OCI-LY7 (cell line): ENCODE results near the gene APPBP2. TPM values are rescaled to one million over a fixed set of nuclear protein-coding genes. Genes with fewer than 3 reads are reported as not detected.

Experiments
- BruUV-seq: library from RNA; stranded (reverse); fragments of 400-500 nt; replicated peaks from 2 replicates; lab custom pipeline; 2021; lab: Mats Ljungman, UMichigan
- CTCF ChIA-PET: fragments of 300-600 bp; sonication (Branson Sonifier 250); formaldehyde crosslinking; loops from one replicate; lab custom pipeline; 2022; ENCODE audit warnings: antibody characterized with exemption; ENCODE audit not compliant: unreplicated experiment; lab: Charles Lee
- POLR2A ChIA-PET: fragments of 300-600 bp; sonication (Branson Sonifier 250); formaldehyde crosslinking; loops from one replicate; lab custom pipeline; 2022; ENCODE audit warnings: antibody characterized with exemption; lab: Charles Lee
- DNase-seq: peaks from one replicate; pipeline ENCODE4 v3.0.0-alpha.2; 2015; ENCODE audit warnings: low spot score
- H2AFZ ChIP-seq: fragments of 200-600 bp; sonication (generic), shearing (Covaris generic); 2 replicates; pipeline ENCODE4 v1.6.1; 2014; ENCODE audit warnings: mild to moderate bottlenecking, antibody characterized with exemption, low read length, moderate library complexity
- H3K27ac ChIP-seq: fragments of 200-600 bp; sonication (generic); 2 replicates; pipeline ENCODE4 v1.5.1; 2014; ENCODE audit warnings: mixed run types, low read depth, mild to moderate bottlenecking, moderate library complexity, low read length, inconsistent platforms; ENCODE audit not compliant: poor library complexity, severe bottlenecking
- H3K36me3 ChIP-seq: fragments of 200-600 bp; sonication (generic); 2 replicates; pipeline ENCODE4 v1.6.1; 2014; ENCODE audit warnings: mild to moderate bottlenecking, antibody characterized with exemption, low read length, moderate library complexity, mixed read lengths; ENCODE audit not compliant: insufficient read depth
- H3K4me1 ChIP-seq: fragments of 200-600 bp; sonication (generic); 2 replicates; pipeline ENCODE4 v1.5.1; 2014; ENCODE audit warnings: mild to moderate bottlenecking, low read length; ENCODE audit not compliant: insufficient read depth, poor library complexity, severe bottlenecking
- H3K4me2 ChIP-seq: fragments of 200-600 bp; sonication (generic); 2 replicates; pipeline ENCODE4 v1.6.1; 2014; ENCODE audit warnings: mild to moderate bottlenecking, low read length
- H3K4me3 ChIP-seq: fragments of 200-600 bp; sonication (generic); 2 replicates; pipeline ENCODE4 v1.5.1; 2014; ENCODE audit warnings: mild to moderate bottlenecking, low read depth, low read length; ENCODE audit not compliant: poor library complexity, severe bottlenecking
- H3K79me2 ChIP-seq: fragments of 200-600 bp; sonication (generic); 2 replicates; pipeline ENCODE4 v1.6.1; 2016; ENCODE audit warnings: low read depth, mild to moderate bottlenecking, low read length, moderate library complexity, mixed read lengths; ENCODE audit not compliant: insufficient read depth
- H3K9me2 ChIP-seq: fragments of 200-600 bp; sonication (generic); 2 replicates; pipeline ENCODE4 v1.6.1; 2016; ENCODE audit warnings: mild to moderate bottlenecking, low read length, mixed read lengths; ENCODE audit not compliant: insufficient read depth
- H3K9me3 ChIP-seq: fragments of 200-600 bp; sonication (generic); 2 replicates; pipeline ENCODE4 v1.6.1; 2014; ENCODE audit warnings: mild to moderate bottlenecking, mixed run types, low read length, mixed read lengths
- H4K20me1 ChIP-seq: fragments of 200-600 bp; sonication (generic); 2 replicates; pipeline ENCODE4 v1.6.1; 2014; ENCODE audit warnings: mild to moderate bottlenecking, antibody characterized with exemption, low read length, moderate library complexity, mixed read lengths; ENCODE audit not compliant: insufficient read depth
- EZH2phosphoT487 ChIP-seq: fragments of 200-600 bp; sonication (generic); IDR thresholded peaks from 2 replicates; pipeline ENCODE4 v1.6.1; 2018; ENCODE audit warnings: low read depth, borderline replicate concordance, mild to moderate bottlenecking, mixed run types, antibody characterized with exemption, low read length, moderate library complexity, mixed read lengths
- intact Hi-C: fragments of 100-400 bp; cut with micrococcal nuclease; formaldehyde crosslinking; loops from one replicate; pipeline ENCODE4 v1.10.0; 2022; ENCODE audit not compliant: unreplicated experiment
- total RNA-seq, 2 experiments: library from RNA; depleted of rRNA in 1 of 2; stranded (reverse); fragments of >200 nt in 1 of 2; shearing (Covaris generic) in 1 of 2; gene quantifications; 2 replicates each; pipeline ENCODE4 v1.2.3, GENCODE V29; 2014 to 2022
- TF ChIP-seq, protein P1 (sequence below): fragments of 200-600 bp; sonication (generic); conservative IDR thresholded peaks from 2 replicates; pipeline ENCODE4 v1.5.1; 2014; ENCODE audit warnings: mild to moderate bottlenecking, antibody characterized with exemption, low read length, moderate library complexity, mixed read lengths

APPBP2 gene
- total RNA-seq, 2 experiments from 2014 or later = 11.8 to 28.1 TPM

DNA sequence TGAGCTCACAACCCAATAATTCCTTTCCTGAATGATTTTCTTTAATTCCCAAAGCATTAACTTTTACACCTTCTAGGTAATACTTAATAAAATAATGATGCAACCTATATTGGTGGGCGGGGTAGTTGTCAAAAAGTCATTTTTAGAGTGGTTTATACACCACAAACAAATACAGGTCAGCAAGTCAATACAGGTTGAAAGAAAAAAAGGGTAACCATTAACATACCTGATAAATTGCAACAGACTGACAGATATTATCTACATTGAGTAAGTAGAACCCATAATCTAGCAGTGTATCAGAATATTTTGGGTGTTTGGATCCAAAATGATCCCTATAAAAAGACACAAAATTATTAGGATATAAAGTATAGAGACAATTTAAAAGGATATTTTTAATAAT, 64.5 kb downstream of the APPBP2 start:
- ChIA-PET CTCF (no interaction called here), POLR2A (no interaction called here)
- Histone ChIP-seq H3K9me2 (no peaks in the 10 kb centered on the region), H3K27ac (no peak overlapping the region), H3K4me2 (no peak overlapping the region), H3K79me2 (no peaks in the 10 kb centered on the region), H4K20me1 (no peaks in the 10 kb centered on the region), H3K9me3 (no peaks in the 10 kb centered on the region), H3K4me3 (no peak overlapping the region), H3K4me1 (no peaks in the 10 kb centered on the region), H3K36me3 (peaks cover 85% of the 10 kb centered on the region), H2AFZ (no peak overlapping the region)
- BruUV-seq = no TSS peak
- TF ChIP-seq, protein P1, sequence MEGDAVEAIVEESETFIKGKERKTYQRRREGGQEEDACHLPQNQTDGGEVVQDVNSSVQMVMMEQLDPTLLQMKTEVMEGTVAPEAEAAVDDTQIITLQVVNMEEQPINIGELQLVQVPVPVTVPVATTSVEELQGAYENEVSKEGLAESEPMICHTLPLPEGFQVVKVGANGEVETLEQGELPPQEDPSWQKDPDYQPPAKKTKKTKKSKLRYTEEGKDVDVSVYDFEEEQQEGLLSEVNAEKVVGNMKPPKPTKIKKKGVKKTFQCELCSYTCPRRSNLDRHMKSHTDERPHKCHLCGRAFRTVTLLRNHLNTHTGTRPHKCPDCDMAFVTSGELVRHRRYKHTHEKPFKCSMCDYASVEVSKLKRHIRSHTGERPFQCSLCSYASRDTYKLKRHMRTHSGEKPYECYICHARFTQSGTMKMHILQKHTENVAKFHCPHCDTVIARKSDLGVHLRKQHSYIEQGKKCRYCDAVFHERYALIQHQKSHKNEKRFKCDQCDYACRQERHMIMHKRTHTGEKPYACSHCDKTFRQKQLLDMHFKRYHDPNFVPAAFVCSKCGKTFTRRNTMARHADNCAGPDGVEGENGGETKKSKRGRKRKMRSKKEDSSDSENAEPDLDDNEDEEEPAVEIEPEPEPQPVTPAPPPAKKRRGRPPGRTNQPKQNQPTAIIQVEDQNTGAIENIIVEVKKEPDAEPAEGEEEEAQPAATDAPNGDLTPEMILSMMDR = no peak
- TF ChIP-seq EZH2phosphoT487 = no peak
- no peak for DNase-seq
- intact Hi-C loops = no loop called here

DNA sequence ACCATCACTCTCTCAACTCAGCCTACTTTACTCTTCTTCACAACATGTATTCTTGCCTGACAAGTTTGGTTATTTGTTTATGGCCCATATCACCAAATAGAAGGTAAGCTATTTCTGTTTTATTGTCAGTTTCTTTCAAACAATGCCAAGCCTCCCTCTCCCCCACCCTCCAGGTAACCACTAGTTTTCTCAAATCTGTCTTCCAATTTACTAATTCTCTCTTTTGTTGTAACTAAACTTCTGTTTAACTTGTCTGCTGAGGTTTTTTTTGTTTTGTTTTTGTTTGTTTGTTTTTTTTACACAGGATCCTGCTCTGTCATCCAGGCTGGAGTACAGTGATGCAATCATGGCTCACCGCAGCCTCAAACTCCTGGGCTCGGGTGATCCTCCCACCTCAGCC, 68.9 kb downstream of the APPBP2 start:
- no peak overlapping the region for H3K27ac ChIP-seq
- BruUV-seq = no TSS peak
- no peaks in the 10 kb centered on the region for H3K9me3 ChIP-seq
- H3K36me3 ChIP-seq = peaks cover 84% of the 10 kb centered on the region
- no peak for DNase-seq
- no peak overlapping the region for H3K4me3 ChIP-seq
- no peaks in the 10 kb centered on the region for H4K20me1 ChIP-seq
- ChIA-PET POLR2A (no interaction called here), CTCF (no interaction called here)
- no peaks in the 10 kb centered on the region for H3K4me1 ChIP-seq
- no peak overlapping the region for H3K4me2 ChIP-seq
- H2AFZ ChIP-seq = no peak overlapping the region
- H3K9me2 ChIP-seq = no peaks in the 10 kb centered on the region
- intact Hi-C loops = no loop called here
- no peak for TF ChIP-seq EZH2phosphoT487
- TF ChIP-seq, protein P1 = no peak
- H3K79me2 ChIP-seq = no peaks in the 10 kb centered on the region

DNA sequence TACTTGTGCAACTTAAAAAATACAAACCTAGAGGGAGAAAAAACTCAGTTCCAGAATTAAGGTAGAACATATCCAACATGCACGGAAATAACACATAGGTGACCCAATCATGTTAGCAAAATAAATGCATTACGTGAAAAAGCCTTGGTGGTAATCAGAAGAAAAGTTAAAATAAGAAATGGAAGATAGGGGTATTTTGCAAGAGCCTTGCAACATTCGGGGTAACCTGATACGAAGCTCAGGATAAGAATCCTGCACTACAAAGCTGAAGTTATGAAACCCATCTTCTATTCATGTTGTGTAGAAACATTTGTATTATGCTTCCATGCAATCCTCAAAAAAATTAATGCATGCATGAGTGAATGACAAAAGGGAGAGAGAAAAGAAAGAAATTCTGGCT, 70.7 kb downstream of the APPBP2 start:
- no TSS peak for BruUV-seq
- no peaks in the 10 kb centered on the region for H3K9me2 ChIP-seq
- no peaks in the 10 kb centered on the region for H3K79me2 ChIP-seq
- POLR2A ChIA-PET = no interaction called here
- H3K4me3 ChIP-seq = no peak overlapping the region
- no peak overlapping the region for H3K4me2 ChIP-seq
- intact Hi-C loops = no loop called here
- H2AFZ ChIP-seq = no peak overlapping the region
- no peaks in the 10 kb centered on the region for H3K9me3 ChIP-seq
- H3K27ac ChIP-seq = no peak overlapping the region
- DNase-seq = no peak
- CTCF ChIA-PET = no interaction called here
- H3K4me1 ChIP-seq = no peaks in the 10 kb centered on the region
- no peaks in the 10 kb centered on the region for H4K20me1 ChIP-seq
- TF ChIP-seq EZH2phosphoT487 = no peak
- TF ChIP-seq, protein P1 = no peak
- H3K36me3 ChIP-seq = peaks cover 78% of the 10 kb centered on the region
